Right lobe of liver (tissue), 4 donors: ENCODE results near the gene TMC4.

Experiments
- CTCF ChIP-seq, 4 donors: fragments of 200-600 bp in 3 of 4; fragments of 450-650 bp in 1 of 4; IDR thresholded peaks; one replicate each; pipeline versions ENCODE4 v1.5.1 to v1.8.0; 2016 to 2022; ENCODE audit warnings: antibody characterized with exemption in 4 of 4, mild to moderate bottlenecking in 2 of 4
- POLR2A ChIP-seq: fragments of 450-650 bp; IDR thresholded peaks from one replicate; pipeline ENCODE4 v1.6.1; 2017; ENCODE audit warnings: antibody characterized with exemption, mild to moderate bottlenecking
- donor health status: DM: no; HTN: no; CAD: no.
- donor health status: DM: no; HTN: no; CAD: no.
- donor health status: DM: no; HTN: yes; CAD: no.

GRCh38 chr19:54178581-54179261, 5.8 kb upstream of the TMC4 start:
- no peak for TF ChIP-seq CTCF (IDR thresholded peaks at IDR 0.05)
- TF ChIP-seq POLR2A, result no peak
